ENCODE results near the gene ASCC1.

ASCC1 gene

DNA sequence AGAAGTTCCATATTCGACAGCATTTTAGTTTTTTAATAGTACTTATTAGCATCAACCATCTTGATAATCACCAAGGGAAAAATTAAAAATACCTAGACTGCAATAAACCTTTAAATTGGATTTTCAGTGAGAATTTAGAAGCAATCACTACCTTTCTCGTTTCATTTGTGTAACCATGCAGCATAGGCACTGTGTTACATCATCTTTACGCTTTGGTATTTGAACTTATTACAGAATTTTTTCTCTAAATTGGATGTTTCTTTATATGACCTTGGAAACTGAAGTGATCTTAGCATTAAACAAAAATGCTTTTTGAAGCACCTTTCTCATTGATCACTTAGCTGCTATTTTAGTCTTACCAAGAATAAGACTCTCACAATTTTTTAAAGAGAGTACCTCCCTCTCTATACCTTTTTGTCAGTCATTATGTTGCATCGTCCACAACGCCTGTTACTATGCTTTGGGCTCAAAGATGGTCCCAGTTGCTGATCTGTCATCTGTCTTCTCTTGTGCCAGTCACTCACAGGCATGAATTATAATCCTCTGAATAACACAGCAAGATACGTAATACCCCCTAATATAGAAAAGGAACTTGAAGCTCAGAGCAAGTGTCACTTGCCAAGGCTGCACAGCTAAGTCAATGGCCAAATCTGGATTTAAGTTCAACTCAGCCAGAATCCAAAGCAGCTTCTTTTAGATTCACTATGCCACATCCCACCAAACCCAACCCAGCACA is 19.6 kb upstream of the ASCC1 start:
- TF ChIP-seq, protein P1, sequence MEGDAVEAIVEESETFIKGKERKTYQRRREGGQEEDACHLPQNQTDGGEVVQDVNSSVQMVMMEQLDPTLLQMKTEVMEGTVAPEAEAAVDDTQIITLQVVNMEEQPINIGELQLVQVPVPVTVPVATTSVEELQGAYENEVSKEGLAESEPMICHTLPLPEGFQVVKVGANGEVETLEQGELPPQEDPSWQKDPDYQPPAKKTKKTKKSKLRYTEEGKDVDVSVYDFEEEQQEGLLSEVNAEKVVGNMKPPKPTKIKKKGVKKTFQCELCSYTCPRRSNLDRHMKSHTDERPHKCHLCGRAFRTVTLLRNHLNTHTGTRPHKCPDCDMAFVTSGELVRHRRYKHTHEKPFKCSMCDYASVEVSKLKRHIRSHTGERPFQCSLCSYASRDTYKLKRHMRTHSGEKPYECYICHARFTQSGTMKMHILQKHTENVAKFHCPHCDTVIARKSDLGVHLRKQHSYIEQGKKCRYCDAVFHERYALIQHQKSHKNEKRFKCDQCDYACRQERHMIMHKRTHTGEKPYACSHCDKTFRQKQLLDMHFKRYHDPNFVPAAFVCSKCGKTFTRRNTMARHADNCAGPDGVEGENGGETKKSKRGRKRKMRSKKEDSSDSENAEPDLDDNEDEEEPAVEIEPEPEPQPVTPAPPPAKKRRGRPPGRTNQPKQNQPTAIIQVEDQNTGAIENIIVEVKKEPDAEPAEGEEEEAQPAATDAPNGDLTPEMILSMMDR (conservative IDR thresholded peaks at IDR 0.05) = no peak
- no peak overlapping the region for H3K27ac ChIP-seq

DNA sequence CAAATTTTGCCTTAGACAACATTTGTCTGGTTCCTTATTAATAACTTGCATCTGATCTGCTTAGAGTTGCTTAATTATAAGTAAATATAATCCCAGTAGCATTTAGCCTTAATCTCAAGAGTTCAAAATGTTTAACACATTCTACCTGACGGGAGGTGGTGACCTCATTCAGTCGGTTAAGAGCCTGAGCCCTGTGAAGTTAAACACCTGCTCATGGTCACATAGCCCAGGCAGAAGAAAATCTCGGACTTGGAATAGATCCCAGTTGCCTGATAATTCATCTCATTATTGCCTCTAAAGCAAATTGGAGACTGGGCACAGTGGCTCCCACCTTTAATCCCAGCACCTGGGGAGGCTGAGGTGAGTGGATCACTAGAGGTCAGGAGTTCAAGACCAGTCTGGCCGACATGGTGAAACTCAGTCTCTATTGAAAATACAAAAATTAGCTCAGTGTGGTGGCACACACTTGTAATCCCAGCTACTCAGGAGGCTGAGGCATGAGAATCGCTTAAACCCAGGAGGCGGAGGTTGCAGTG is 18.6 kb upstream of the ASCC1 start:
- H3K27ac ChIP-seq = no peak overlapping the region
- TF ChIP-seq ZFX (IDR thresholded peaks at IDR 0.05) = no peak
- TF ChIP-seq, protein P1 (conservative IDR thresholded peaks at IDR 0.05) = no peak

DNA sequence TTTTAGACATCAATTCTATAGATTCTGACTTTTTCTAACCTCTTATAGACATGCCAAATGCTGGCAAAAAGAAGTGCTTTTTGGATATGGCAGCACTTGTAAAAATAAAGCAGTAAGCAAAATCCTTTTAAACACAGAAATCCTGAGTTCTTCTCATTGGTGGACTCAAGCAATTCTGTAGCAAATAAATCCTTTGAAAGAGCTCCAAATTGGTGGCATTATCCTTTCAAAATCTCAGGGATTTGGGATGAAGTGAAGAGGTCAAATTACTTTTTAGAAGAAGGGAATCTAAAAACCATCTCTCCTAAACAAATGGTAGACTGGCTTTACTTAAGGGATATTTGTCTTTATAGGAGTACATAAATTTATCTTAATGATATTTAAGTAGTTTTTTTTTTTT is 17.5 kb upstream of the ASCC1 start:
- TF ChIP-seq, protein P1 (conservative IDR thresholded peaks at IDR 0.05) = no peak
- TF ChIP-seq ZFX (IDR thresholded peaks at IDR 0.05) = no peak
- no peak overlapping the region for H3K27ac ChIP-seq

DNA sequence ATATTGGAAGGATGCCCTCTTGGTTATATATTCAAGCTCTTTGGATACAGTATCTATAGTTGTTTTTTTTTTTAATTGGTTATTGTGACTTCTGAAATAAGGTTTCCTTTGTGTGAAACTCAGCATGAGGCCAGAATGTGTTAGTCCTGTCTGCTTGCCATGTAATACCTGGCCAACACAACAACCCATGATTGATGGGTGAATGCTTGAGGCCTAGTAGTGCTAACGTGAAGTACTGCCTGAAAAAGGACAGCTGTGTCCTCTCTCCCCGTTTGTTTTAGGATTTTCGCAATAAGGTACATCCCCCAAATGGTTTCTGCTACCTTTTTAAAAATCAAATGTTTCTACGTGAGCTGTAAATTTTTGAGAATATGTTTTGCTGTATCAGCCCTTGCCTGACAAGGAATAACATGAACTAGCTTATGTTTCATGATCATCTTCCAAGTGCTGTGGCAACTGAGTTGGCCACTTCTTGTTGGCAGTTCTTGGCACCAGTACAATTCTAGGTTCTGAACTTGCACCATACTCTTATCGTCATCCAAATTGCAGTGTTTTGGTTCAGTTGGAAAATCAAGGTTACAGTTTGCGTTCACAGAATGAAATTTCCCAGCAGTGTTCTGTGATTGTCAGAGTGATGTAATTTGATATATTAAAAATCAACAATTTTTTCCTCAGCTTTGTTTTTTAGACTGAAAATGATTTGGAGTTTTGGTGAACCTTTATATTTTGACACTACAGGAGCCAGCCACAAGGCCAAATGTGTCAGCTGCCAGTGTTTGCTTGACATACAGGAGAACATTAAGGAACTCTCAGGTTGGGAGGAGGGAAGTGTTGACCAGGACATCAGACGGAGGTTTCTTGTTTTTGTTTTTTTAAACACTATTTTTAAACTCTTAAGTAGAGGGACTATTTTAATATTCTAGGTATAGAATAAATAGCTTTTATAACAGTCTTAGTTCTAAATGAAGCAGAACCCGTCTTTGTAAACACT is 13.5 kb upstream of the ASCC1 start:
- no peak overlapping the region for H3K27ac ChIP-seq
- TF ChIP-seq ZFX (IDR thresholded peaks at IDR 0.05) = no peak
- TF ChIP-seq, protein P1 (conservative IDR thresholded peaks at IDR 0.05) = no peak

DNA sequence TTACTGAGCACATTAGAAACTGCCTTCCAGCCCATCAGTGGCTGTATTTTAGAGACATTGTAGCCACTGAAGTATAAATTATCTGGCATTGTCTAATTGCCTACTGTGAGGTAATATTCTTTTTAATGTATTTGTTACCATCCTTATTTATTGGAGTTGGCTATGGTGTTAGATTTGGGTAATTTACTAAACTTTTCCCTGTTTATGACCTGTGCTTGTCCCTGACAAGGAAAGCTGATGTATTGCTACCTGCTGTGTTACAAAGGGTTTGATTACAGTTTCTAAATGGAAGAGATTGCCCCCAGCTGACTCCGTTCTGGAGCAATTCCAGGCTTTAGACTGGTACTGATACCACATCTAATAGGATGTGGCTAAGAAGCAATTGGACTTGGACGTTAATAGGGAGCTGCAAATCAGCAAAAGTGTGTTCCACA is 12.3 kb upstream of the ASCC1 start:
- H3K27ac ChIP-seq = no peak overlapping the region

DNA sequence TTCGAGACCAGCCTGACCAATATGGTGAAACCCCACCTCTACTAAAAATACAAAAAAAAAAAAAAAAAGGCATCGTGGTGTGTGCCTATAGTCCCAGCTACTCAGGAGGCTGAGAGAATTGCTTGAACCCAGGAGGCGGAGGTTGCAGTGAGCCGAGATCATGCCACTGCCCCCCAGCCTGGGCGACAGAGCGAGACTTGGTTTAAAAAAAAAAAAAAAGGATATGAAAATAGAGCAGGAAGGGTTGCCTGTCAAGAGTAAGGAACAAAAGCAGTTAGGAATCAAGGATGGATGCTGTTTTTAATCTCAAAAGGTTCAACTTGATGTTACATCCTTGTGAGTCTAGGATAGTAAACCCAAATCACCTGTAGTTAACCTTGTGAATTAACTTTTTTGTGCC is 11.8 kb upstream of the ASCC1 start:
- TF ChIP-seq, protein P1 (conservative IDR thresholded peaks at IDR 0.05) = no peak
- TF ChIP-seq ZFX (IDR thresholded peaks at IDR 0.05) = no peak
- H3K27ac ChIP-seq = no peak overlapping the region

More for the DNA sequence above, 12.3 kb upstream of the ASCC1 start:
- TF ChIP-seq ZFX (IDR thresholded peaks at IDR 0.05) = no peak
- TF ChIP-seq, protein P1 (conservative IDR thresholded peaks at IDR 0.05) = no peak
